ENCODE results near the gene HLA-F. TPM values are rescaled to one million over a fixed set of nuclear protein-coding genes. Genes with fewer than 3 reads are reported as not detected.

HLA-F gene
- total RNA-seq, 4 donors from 2014 or later, result 8.7 to 56.1 (median 31.0) TPM

DNA sequence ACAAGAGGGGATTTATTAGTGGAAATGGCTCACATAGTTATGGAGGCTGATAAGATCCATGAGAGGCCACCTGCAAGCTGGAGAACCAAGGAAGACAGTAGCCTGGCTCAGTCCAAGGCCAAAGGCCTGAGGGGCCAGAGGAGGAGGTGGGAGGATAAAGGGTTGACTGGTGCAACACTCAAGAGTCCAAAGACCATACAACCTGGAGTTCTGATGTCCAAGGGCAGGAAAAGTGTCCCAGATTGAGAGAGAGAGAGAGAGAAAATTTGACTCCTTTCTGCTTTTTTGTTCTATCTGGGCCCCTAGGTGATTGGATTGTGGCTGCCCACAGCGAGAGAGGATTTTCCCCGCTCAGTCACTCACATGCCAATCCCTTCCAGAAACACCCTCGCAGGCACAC lies 8.0 kb downstream of the HLA-F start:
- no peak overlapping the region for H3K4me3 ChIP-seq
- TF ChIP-seq, protein P1, sequence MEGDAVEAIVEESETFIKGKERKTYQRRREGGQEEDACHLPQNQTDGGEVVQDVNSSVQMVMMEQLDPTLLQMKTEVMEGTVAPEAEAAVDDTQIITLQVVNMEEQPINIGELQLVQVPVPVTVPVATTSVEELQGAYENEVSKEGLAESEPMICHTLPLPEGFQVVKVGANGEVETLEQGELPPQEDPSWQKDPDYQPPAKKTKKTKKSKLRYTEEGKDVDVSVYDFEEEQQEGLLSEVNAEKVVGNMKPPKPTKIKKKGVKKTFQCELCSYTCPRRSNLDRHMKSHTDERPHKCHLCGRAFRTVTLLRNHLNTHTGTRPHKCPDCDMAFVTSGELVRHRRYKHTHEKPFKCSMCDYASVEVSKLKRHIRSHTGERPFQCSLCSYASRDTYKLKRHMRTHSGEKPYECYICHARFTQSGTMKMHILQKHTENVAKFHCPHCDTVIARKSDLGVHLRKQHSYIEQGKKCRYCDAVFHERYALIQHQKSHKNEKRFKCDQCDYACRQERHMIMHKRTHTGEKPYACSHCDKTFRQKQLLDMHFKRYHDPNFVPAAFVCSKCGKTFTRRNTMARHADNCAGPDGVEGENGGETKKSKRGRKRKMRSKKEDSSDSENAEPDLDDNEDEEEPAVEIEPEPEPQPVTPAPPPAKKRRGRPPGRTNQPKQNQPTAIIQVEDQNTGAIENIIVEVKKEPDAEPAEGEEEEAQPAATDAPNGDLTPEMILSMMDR (IDR thresholded peaks at IDR 0.05), result no peak
- TF ChIP-seq POLR2A (IDR thresholded peaks at IDR 0.05), result no peak
- WGBS, 2 donors, result 61 to 73% methylated on average over 3 of the region's 3 CpGs
- DNase-seq, result no peak
- no peaks in the 10 kb centered on the region for H3K27me3 ChIP-seq
- no peak overlapping the region for H3K27ac ChIP-seq
- intact Hi-C loops (cut with DNase I), result no loop called here
- H3K4me1 ChIP-seq, result no peaks in the 10 kb centered on the region
- no peaks in the 10 kb centered on the region for H3K9me3 ChIP-seq
- H3K36me3 ChIP-seq, result peaks cover 0 to 17% (median 0%) of the 10 kb centered on the region in 3 donors

DNA sequence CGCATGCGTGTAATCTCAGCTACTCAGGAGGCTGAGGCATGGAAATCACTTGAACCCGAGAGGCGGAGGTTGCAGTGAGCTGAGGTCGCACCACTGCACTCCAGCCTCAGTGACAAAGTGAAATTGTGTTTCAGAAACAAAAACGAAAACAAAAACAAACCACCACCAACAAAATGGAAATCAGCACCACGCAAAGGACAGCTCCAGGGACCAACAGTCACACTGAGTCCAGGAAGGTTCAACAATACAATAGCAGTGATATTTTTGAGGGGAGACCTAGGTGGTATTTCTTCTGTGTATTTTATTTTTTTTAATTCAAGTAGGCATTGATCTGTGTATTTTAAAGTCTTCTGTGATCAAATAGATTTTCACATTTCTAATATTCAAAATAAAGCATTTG lies 9.8 kb downstream of the HLA-F start:
- intact Hi-C loops (cut with DNase I), result no loop called here
- no peak for DNase-seq
- Histone ChIP-seq H3K4me3 (no peak overlapping the region), H3K27ac (no peak overlapping the region), H3K36me3 (no peaks in the 10 kb centered on the region), H3K4me1 (no peaks in the 10 kb centered on the region), H3K27me3 (no peaks in the 10 kb centered on the region), H3K9me3 (no peaks in the 10 kb centered on the region)
- WGBS, 2 donors, result 68 to 72% methylated on average over 7 of the region's 7 CpGs
- no peak for TF ChIP-seq POLR2A (IDR thresholded peaks at IDR 0.05)
- TF ChIP-seq, protein P1 (IDR thresholded peaks at IDR 0.05), result no peak

DNA sequence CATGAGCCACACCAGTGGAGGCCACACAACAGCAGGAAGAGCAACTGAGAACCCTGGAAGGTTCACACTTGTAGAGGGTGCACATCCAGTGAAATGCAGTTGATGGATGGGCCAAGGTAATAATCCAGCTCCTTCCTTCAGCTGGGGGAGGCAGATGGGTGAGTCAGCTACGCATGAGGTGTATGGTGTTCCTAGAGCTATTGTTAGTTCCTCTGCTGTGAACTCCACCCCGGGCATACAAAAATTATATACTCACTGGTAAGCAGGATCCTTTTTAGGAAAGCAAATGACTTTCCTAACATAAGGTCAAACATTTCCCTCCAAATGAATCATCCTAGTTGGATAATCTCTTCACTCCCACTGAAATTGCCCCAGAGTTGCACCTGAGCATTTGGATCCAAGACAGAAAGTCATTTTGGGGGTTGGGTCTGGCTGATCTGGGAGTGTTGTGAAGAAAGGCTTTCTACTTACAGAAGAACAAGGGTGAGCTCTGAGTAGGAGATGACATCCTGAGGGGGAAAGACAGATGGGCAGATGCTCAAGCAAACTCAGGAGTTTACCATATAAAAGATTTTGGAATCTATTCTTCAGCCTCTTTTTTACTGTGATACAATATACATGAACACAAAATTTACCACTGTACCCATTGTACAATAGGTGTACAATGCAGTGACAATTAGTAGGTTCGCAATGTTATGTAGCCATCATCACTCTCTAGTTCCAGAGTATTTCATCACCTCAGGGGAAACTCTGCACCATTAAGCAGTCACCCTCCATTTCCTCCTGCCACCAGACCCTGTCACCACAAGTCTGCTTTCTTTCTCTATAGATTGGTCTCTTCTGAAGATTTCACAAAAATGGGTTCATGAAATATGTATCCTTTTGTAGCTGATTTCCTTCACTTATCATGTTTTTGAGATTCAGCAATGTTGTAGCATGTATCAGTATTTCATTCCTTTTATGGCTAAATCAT lies 11.1 kb downstream of the HLA-F start:
- H3K27me3 ChIP-seq, result no peaks in the 10 kb centered on the region
- no peak for DNase-seq
- TF ChIP-seq, protein P1 (IDR thresholded peaks at IDR 0.05), result no peak
- no peak for TF ChIP-seq POLR2A (IDR thresholded peaks at IDR 0.05)
- H3K4me1 ChIP-seq, result no peaks in the 10 kb centered on the region
- WGBS, 2 donors, result 42 to 47% methylated on average over 3 of the region's 3 CpGs
- no peak overlapping the region for H3K4me3 ChIP-seq
- H3K36me3 ChIP-seq, result no peaks in the 10 kb centered on the region
- no peaks in the 10 kb centered on the region for H3K9me3 ChIP-seq
- intact Hi-C loops (cut with DNase I), result no loop called here
- H3K27ac ChIP-seq, result no peak overlapping the region

DNA sequence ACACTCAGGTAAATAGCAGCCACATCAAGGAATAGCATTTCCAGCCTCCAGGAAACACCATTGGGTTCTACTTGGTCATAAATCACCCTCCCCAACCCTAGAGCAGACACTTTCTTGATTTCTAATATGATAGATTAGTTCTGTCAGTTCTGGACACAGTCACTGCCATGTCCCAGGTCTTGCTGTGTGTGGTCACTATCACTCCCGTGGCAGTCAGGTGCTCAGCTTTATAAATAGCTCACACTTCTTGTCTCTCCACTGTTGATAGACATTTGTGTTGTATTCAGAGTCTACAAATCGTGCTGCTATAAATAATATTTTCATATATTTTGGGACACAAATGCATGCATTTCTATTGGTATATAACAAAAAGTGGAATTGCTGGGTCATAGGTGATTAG lies 13.3 kb downstream of the HLA-F start:
- no peaks in the 10 kb centered on the region for H3K4me1 ChIP-seq
- TF ChIP-seq, protein P1 (IDR thresholded peaks at IDR 0.05), result no peak
- no peak for TF ChIP-seq POLR2A (IDR thresholded peaks at IDR 0.05)
- DNase-seq, result no peak
- WGBS, 2 donors, result 55 to 57% methylated on average over 2 of the region's 2 CpGs
- no peak overlapping the region for H3K27ac ChIP-seq
- intact Hi-C loops (cut with DNase I), result no loop called here
- no peak overlapping the region for H3K4me3 ChIP-seq
- H3K9me3 ChIP-seq, result no peaks in the 10 kb centered on the region
- H3K27me3 ChIP-seq, result no peaks in the 10 kb centered on the region
- H3K36me3 ChIP-seq, result no peaks in the 10 kb centered on the region

All from esophagus squamous epithelium (tissue), 5 donors.